SK-N-SH (cell line): ENCODE results near the gene SGTB. TPM values are rescaled to one million over a fixed set of nuclear protein-coding genes. Genes with fewer than 3 reads are reported as not detected.

Experiments used
- CTCF ChIA-PET: fragments of 300-600, 350-600 bp; formaldehyde crosslinking; extraction: SDS; loops from one replicate; lab custom pipeline; 2021; lab: Yijun Ruan, JAX
- POLR2A ChIA-PET: fragments of 350-600 bp; sonication (Branson Sonifier 250); formaldehyde crosslinking; extraction: SDS; loops from one replicate; lab custom pipeline; 2020; ENCODE audit warnings: antibody characterized with exemption, inconsistent platforms; lab: Yijun Ruan, JAX
- DNase-seq: peaks from one replicate; pipeline ENCODE4 v3.0.0; 2012
- H2AFZ ChIP-seq: fragments of 200-600 bp; sonication (generic); 2 replicates; pipeline ENCODE4 v1.8.1; 2016; ENCODE audit warnings: antibody characterized with exemption, mild to moderate bottlenecking, low read depth
- H3F3A ChIP-seq: fragments of 200-600 bp; sonication (generic); replicated peaks from 2 replicates; pipeline ENCODE3; 2016; ENCODE audit warnings: antibody characterized with exemption, mild to moderate bottlenecking; ENCODE audit not compliant: insufficient read depth
- H3K27ac ChIP-seq, 2 experiments: fragments of 200-500 bp in 1 of 2; fragments of 200-600 bp in 1 of 2; sonication (Bioruptor generic) in 1 of 2; sonication (generic), shearing (Covaris generic) in 1 of 2; 2 replicates each; pipeline versions ENCODE4 v1.5.1 to v1.6.1; 2014 to 2016; ENCODE audit warnings: low read depth in 2 of 2, inconsistent platforms in 1 of 2, low read length in 1 of 2, mild to moderate bottlenecking in 1 of 2, mixed read lengths in 1 of 2
- H3K27me3 ChIP-seq: fragments of 200-600 bp; sonication (generic), shearing (Covaris generic); 2 replicates; pipeline ENCODE4 v1.6.1; 2016; ENCODE audit warnings: mixed run types; ENCODE audit not compliant: insufficient read depth
- H3K36me3 ChIP-seq, 2 experiments: fragments of 200-500 bp in 1 of 2; fragments of 200-600 bp in 1 of 2; sonication (Bioruptor generic) in 1 of 2; sonication (generic) in 1 of 2; replicated peaks in 1 of 2; 2 replicates each; pipeline versions ENCODE3 to v1.5.1; 2014 to 2016; ENCODE audit warnings: low read length in 1 of 2, mild to moderate bottlenecking in 1 of 2; ENCODE audit not compliant: insufficient read depth in 2 of 2, control insufficient read depth in 1 of 2
- H3K4me1 ChIP-seq, 2 experiments: fragments of 200-500 bp in 1 of 2; fragments of 200-600 bp in 1 of 2; sonication (Bioruptor generic) in 1 of 2; sonication (generic), shearing (Covaris generic) in 1 of 2; 2 replicates each; pipeline versions ENCODE4 v1.5.1 to v1.6.1; 2014 to 2016; ENCODE audit warnings: low read depth in 1 of 2, low read length in 1 of 2, mixed run types in 1 of 2; ENCODE audit not compliant: insufficient read depth in 2 of 2, control insufficient read depth in 1 of 2
- H3K4me2 ChIP-seq: fragments of 200-600 bp; sonication (generic), shearing (Covaris generic); 2 replicates; pipeline ENCODE4 v1.6.1; 2017; ENCODE audit warnings: mixed run types
- H3K4me3 ChIP-seq, 2 experiments: fragments of 200-500 bp in 1 of 2; fragments of 200-600 bp in 1 of 2; sonication (Bioruptor generic) in 1 of 2; sonication (generic), shearing (Covaris generic) in 1 of 2; 2 replicates each; pipeline versions ENCODE4 v1.5.1 to v1.8.1; 2014 to 2016; ENCODE audit warnings: low read depth in 2 of 2, inconsistent platforms in 1 of 2, low read length in 1 of 2, mild to moderate bottlenecking in 1 of 2, mixed read lengths in 1 of 2, moderate library complexity in 1 of 2
- H3K79me2 ChIP-seq: fragments of 200-600 bp; sonication (generic); 2 replicates; pipeline ENCODE4 v1.8.1; 2017; ENCODE audit warnings: mild to moderate bottlenecking; ENCODE audit not compliant: insufficient read depth
- H3K9ac ChIP-seq: fragments of 200-600 bp; sonication (generic); 2 replicates; pipeline ENCODE4 v1.6.1; 2017; ENCODE audit warnings: mixed run types
- H3K9me2 ChIP-seq: fragments of 200-600 bp; sonication (generic); 2 replicates; pipeline ENCODE4 v1.6.1; 2017; ENCODE audit warnings: mixed run types
- H3K9me3 ChIP-seq: fragments of 200-600 bp; sonication (generic); 2 replicates; pipeline ENCODE4 v1.6.1; 2017; ENCODE audit warnings: mixed run types, mild to moderate bottlenecking, moderate library complexity
- H4K20me1 ChIP-seq: fragments of 200-600 bp; sonication (generic); 2 replicates; pipeline ENCODE4 v1.6.1; 2017; ENCODE audit warnings: mild to moderate bottlenecking, mixed run types; ENCODE audit not compliant: insufficient read depth
- FOSL2 ChIP-seq: IDR thresholded peaks from 2 replicates; pipeline ENCODE4 v1.4.0; 2012; ENCODE audit warnings: low read depth, mild to moderate bottlenecking, moderate library complexity, borderline replicate concordance
- GABPA ChIP-seq: IDR thresholded peaks from 2 replicates; pipeline ENCODE4 v1.4.0; 2012; ENCODE audit warnings: low read depth, mild to moderate bottlenecking
- NFIC ChIP-seq: IDR thresholded peaks from 2 replicates; pipeline ENCODE4 v1.4.0; 2012; ENCODE audit warnings: borderline replicate concordance
- RAD21 ChIP-seq: IDR thresholded peaks from 2 replicates; pipeline ENCODE4 v1.6.1; 2012; ENCODE audit warnings: mild to moderate bottlenecking, low read length
- SMC3 ChIP-seq: IDR thresholded peaks from 2 replicates; pipeline ENCODE4 v1.6.1; 2012; ENCODE audit warnings: low read depth, low read length, improper control_type of control experiment
- WGBS: methylation state at CpG from one replicate; pipeline ENCODE4 v1.1.6; 2017; ENCODE audit warnings: low lambda C conversion rate; 5-methylcytosine and 5-hydroxymethylcytosine counted together
- polyA plus RNA-seq, 3 experiments: library from polyadenylated mRNA; depleted of rRNA; stranded (reverse); fragments of >200 nt; gene quantifications; 2 replicates each; pipeline ENCODE4 v1.2.3, GENCODE V29; 2012
- TF ChIP-seq, protein P1 (sequence below): IDR thresholded peaks from 2 replicates; pipeline ENCODE4 v1.4.0; 2012; ENCODE audit warnings: low read depth
- TF ChIP-seq, protein P2 (sequence below): fragments of 200-600 bp; sonication (generic); IDR thresholded peaks from 2 replicates; pipeline ENCODE4 v1.6.1; 2017; ENCODE audit warnings: antibody characterized with exemption, mild to moderate bottlenecking, moderate library complexity
- TF ChIP-seq, protein P3 (sequence below): IDR thresholded peaks from 2 replicates; pipeline ENCODE4 v1.6.1; 2012; ENCODE audit warnings: mild to moderate bottlenecking, low read depth, low read length, moderate library complexity
- TF ChIP-seq, protein P4 (sequence below): fragments of 150-350 bp; IDR thresholded peaks from 2 replicates; pipeline ENCODE4 v1.6.1; 2017; ENCODE audit warnings: antibody characterized with exemption, low read length, low read depth, borderline replicate concordance

SGTB gene
- polyA plus RNA-seq, 1 of the 3 experiments (the other 2 are of a cell fraction) = 3.5 TPM

DNA sequence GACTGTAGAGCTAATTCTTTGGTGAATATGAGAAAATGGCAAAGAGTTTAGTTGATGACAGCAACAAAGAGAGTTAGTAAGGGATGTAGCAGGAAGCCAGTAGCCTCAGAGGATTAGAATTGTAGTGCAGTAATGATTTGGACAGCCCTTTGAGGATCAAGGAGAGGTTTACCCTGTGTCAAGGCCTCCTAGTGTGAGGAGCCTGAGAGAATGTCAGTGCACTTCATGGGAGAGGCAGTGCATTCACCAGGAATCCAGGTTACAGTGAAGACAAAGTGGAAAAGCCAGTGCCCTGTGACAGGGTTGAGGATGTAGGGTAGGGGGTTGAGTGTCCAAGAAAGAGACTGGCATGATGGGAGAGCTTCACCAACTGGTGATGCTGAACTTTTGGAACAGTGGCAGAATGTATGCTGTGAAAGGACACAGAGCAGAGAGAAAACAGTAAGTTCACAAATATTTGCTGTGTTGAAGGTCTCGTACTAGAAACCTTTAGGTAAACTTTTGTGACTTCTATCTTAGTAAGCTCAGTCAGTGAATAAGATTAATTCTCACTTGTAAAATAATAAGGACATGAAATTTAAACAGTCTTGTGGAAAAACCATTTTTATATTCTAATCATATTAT is 27.4 kb upstream of the SGTB start (continued):
- no peak for TF ChIP-seq GABPA

DNA sequence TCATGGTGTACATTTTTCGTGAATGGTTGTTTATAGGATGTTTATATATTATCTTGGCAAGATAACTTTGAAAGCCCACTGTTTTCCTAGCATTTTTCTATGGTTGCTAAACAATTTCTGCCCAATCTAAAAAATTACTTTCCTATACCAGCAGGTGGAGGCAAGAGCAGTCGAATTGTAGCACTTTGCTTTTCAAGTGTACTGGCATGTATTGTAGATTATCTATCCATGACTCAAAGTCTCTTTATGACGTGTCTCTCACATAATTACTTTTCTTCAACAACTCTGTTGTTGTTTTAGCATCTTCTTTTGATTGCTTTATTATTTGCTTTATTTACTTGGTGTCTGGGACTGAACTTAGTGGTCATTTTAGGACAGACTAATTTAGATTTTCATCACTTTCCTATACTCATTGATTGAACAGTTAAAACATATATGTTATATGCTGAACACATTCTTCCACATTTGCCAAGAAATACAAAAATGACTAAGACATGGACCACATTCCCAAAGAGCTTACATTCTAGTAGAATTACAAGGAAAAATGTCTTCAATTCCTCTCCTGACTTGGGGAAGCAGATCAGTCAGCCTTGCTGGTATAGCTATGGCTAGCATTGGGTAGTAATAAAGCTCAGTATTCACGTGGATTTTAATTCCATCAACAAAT is 20.8 kb upstream of the SGTB start:
- peak overlapping the region; percentile 19 for H3K4me2 ChIP-seq
- no peaks in the 10 kb centered on the region for H3K27me3 ChIP-seq
- H3K27ac ChIP-seq = peak overlapping the region in 1 of 2 experiments; percentile 67; a peak in 2 of 4 replicates
- no peaks in the 10 kb centered on the region for H3K9me2 ChIP-seq
- H4K20me1 ChIP-seq = no peaks in the 10 kb centered on the region
- ChIA-PET CTCF (interaction anchor here (0.6 to 2.5 kb wide), 9 partner anchors 9 to 183 kb away, joined by 3 to 8 read pairs (median 3); no protein-coding TSS in a partner anchor), POLR2A (no interaction called here)
- peaks cover 72% of the 10 kb centered on the region for H3K79me2 ChIP-seq
- H3K4me1 ChIP-seq = peaks cover 0 to 17% of the 10 kb centered on the region in 2 experiments; a peak in 1 of 4 replicates
- H3K9ac ChIP-seq = peak overlapping the region; percentile 16; the same call in 1 of the 2 replicates
- no peak overlapping the region for H3K4me3 ChIP-seq
- TF ChIP-seq FOSL2 = peak; percentile 39; the same call in 1 of the 2 replicates
- TF ChIP-seq, protein P1, sequence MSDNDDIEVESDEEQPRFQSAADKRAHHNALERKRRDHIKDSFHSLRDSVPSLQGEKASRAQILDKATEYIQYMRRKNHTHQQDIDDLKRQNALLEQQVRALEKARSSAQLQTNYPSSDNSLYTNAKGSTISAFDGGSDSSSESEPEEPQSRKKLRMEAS = no peak
- TF ChIP-seq SMC3 = peak; percentile 71
- TF ChIP-seq, protein P2, sequence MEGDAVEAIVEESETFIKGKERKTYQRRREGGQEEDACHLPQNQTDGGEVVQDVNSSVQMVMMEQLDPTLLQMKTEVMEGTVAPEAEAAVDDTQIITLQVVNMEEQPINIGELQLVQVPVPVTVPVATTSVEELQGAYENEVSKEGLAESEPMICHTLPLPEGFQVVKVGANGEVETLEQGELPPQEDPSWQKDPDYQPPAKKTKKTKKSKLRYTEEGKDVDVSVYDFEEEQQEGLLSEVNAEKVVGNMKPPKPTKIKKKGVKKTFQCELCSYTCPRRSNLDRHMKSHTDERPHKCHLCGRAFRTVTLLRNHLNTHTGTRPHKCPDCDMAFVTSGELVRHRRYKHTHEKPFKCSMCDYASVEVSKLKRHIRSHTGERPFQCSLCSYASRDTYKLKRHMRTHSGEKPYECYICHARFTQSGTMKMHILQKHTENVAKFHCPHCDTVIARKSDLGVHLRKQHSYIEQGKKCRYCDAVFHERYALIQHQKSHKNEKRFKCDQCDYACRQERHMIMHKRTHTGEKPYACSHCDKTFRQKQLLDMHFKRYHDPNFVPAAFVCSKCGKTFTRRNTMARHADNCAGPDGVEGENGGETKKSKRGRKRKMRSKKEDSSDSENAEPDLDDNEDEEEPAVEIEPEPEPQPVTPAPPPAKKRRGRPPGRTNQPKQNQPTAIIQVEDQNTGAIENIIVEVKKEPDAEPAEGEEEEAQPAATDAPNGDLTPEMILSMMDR = peak; percentile 84
- TF ChIP-seq, protein P3, sequence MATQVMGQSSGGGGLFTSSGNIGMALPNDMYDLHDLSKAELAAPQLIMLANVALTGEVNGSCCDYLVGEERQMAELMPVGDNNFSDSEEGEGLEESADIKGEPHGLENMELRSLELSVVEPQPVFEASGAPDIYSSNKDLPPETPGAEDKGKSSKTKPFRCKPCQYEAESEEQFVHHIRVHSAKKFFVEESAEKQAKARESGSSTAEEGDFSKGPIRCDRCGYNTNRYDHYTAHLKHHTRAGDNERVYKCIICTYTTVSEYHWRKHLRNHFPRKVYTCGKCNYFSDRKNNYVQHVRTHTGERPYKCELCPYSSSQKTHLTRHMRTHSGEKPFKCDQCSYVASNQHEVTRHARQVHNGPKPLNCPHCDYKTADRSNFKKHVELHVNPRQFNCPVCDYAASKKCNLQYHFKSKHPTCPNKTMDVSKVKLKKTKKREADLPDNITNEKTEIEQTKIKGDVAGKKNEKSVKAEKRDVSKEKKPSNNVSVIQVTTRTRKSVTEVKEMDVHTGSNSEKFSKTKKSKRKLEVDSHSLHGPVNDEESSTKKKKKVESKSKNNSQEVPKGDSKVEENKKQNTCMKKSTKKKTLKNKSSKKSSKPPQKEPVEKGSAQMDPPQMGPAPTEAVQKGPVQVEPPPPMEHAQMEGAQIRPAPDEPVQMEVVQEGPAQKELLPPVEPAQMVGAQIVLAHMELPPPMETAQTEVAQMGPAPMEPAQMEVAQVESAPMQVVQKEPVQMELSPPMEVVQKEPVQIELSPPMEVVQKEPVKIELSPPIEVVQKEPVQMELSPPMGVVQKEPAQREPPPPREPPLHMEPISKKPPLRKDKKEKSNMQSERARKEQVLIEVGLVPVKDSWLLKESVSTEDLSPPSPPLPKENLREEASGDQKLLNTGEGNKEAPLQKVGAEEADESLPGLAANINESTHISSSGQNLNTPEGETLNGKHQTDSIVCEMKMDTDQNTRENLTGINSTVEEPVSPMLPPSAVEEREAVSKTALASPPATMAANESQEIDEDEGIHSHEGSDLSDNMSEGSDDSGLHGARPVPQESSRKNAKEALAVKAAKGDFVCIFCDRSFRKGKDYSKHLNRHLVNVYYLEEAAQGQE = no peak
- TF ChIP-seq NFIC = peak; percentile 46; the same call in 1 of the 2 replicates
- TF ChIP-seq, protein P4, sequence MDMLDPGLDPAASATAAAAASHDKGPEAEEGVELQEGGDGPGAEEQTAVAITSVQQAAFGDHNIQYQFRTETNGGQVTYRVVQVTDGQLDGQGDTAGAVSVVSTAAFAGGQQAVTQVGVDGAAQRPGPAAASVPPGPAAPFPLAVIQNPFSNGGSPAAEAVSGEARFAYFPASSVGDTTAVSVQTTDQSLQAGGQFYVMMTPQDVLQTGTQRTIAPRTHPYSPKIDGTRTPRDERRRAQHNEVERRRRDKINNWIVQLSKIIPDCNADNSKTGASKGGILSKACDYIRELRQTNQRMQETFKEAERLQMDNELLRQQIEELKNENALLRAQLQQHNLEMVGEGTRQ = no peak
- TF ChIP-seq RAD21 = peak; percentile 89
- peaks cover 18% of the 10 kb centered on the region for H3F3A ChIP-seq
- no peak overlapping the region for H2AFZ ChIP-seq
- DNase-seq = peak; percentile 51
- no peaks in the 10 kb centered on the region for H3K9me3 ChIP-seq
- WGBS = 24% methylated on average over 4 of the region's 4 CpGs
- peaks cover 0 to 5% of the 10 kb centered on the region in 2 experiments for H3K36me3 ChIP-seq
